Stimulated activated CD8-positive, alpha-beta memory T cell treated with anti-CD3 and anti-CD28 coated beads, Interleukin-7, amount 100 ng/mL, for 4 hours (primary cell): Measurements from ENCODE around the gene KDM5B.
A peak's percentile ranks its signal among the peaks of the same experiment; 100 is the strongest.
"Not testable (repeated sequence)": the region's sequence is repeated elsewhere in the genome, so short reads cannot be mapped to it uniquely, and the experiment has no call there.

ENCODE experiments used
- DNase-seq, 2 donors: peaks; one replicate each; pipeline ENCODE4 v3.0.0-alpha.2; 2020; ENCODE audit warnings: low read depth in 2 of 2

Gene KDM5B

GRCh38 chr1:202812176-202813026 lies 4.2 kb upstream of the KDM5B start:
- DNase-seq: no peak

- DNase-seq: no peak
These were observed 3.3 kb upstream of the KDM5B start for GRCh38 chr1:202811296-202812175.

- peak; percentile 76 to 83 for DNase-seq
These were observed 2.5 kb upstream of the KDM5B start, which contains the start of gene PCAT6 for GRCh38 chr1:202810615-202811295. Gene PCAT6 (plus strand): TSS chr1:202810954.

GRCh38 chr1:202810193-202810614 lies 2.0 kb upstream of the KDM5B start:
- DNase-seq: no peak

GRCh38 chr1:202809597-202810159 lies 1.5 kb upstream of the KDM5B start:
- no peak for DNase-seq

GRCh38 chr1:202807451-202807925 lies 733 bp downstream of the KDM5B start:
- peak; percentile 43 to 63 for DNase-seq

- no peak for DNase-seq
These were observed 1.3 kb downstream of the KDM5B start for GRCh38 chr1:202806845-202807450.

GRCh38 chr1:202805886-202806844 lies 2.1 kb downstream of the KDM5B start:
- DNase-seq: no peak

GRCh38 chr1:202804126-202804525 lies 4.1 kb downstream of the KDM5B start:
- no peak for DNase-seq

GRCh38 chr1:202802998-202803932 lies 5.0 kb downstream of the KDM5B start:
- DNase-seq: no peak

GRCh38 chr1:202802034-202802433 lies 6.2 kb downstream of the KDM5B start:
- DNase-seq: no peak

- DNase-seq: no peak
These were observed 7.0 kb downstream of the KDM5B start for GRCh38 chr1:202801175-202801574.

GRCh38 chr1:202800742-202801141 lies 7.5 kb downstream of the KDM5B start:
- no peak for DNase-seq

- no peak for DNase-seq
These were observed 9.4 kb downstream of the KDM5B start for GRCh38 chr1:202798792-202799331.

- no peak for DNase-seq
These were observed 10.0 kb downstream of the KDM5B start for GRCh38 chr1:202798260-202798659.

GRCh38 chr1:202796670-202797069 lies 11.6 kb downstream of the KDM5B start:
- no peak for DNase-seq

GRCh38 chr1:202794931-202795330 lies 13.3 kb downstream of the KDM5B start:
- DNase-seq: not testable (repeated sequence)

- DNase-seq: no peak
These were observed 14.0 kb downstream of the KDM5B start for GRCh38 chr1:202794051-202794740.
